ENCODE measurements around the gene NKAIN2. TPM values are rescaled to one million over a fixed set of nuclear protein-coding genes. Genes with fewer than 3 reads are reported as not detected.

NKAIN2 gene
- total and polyA plus RNA-seq, 8 donors, result 0.02 to 0.09 TPM; not detected in 6

DNA sequence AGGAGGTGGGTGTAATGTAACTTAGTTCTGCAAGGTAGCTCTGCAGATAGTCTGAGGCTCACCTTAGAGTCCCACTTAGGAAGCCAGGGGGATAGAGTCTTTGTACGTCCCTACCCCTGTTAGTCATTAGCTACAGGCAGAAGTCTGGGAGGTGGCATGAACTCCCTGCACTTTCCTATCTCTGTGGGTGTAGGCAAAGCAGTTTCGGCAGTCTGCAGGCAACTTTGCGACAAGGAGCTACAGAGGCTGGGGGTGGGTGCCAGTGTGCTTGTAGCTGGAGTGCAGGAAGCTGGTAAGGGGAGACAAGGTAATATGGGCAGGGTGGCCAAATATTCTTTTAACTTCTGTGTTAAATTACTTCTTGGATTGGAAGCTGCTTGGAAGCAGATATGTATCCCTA is 45.7 kb downstream of the NKAIN2 start:
- WGBS, 2 donors, result 35 to 52% methylated on average over 3 of the region's 3 CpGs
- FAIRE-seq, result no peak
- TF ChIP-seq, protein P1, sequence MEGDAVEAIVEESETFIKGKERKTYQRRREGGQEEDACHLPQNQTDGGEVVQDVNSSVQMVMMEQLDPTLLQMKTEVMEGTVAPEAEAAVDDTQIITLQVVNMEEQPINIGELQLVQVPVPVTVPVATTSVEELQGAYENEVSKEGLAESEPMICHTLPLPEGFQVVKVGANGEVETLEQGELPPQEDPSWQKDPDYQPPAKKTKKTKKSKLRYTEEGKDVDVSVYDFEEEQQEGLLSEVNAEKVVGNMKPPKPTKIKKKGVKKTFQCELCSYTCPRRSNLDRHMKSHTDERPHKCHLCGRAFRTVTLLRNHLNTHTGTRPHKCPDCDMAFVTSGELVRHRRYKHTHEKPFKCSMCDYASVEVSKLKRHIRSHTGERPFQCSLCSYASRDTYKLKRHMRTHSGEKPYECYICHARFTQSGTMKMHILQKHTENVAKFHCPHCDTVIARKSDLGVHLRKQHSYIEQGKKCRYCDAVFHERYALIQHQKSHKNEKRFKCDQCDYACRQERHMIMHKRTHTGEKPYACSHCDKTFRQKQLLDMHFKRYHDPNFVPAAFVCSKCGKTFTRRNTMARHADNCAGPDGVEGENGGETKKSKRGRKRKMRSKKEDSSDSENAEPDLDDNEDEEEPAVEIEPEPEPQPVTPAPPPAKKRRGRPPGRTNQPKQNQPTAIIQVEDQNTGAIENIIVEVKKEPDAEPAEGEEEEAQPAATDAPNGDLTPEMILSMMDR (IDR thresholded peaks at IDR 0.05), result no peak
- intact Hi-C loops (cut with DNase I), result no loop called here
- H3K27ac ChIP-seq, result no peak overlapping the region
- no peak for DNase-seq
- H3K27me3 ChIP-seq, result no peaks in the 10 kb centered on the region
- no peaks in the 10 kb centered on the region for H3K9me3 ChIP-seq
- ATAC-seq, result no peak
- no peak overlapping the region for H3K4me3 ChIP-seq
- H3K36me3 ChIP-seq, result no peaks in the 10 kb centered on the region
- no peaks in the 10 kb centered on the region for H3K4me1 ChIP-seq

DNA sequence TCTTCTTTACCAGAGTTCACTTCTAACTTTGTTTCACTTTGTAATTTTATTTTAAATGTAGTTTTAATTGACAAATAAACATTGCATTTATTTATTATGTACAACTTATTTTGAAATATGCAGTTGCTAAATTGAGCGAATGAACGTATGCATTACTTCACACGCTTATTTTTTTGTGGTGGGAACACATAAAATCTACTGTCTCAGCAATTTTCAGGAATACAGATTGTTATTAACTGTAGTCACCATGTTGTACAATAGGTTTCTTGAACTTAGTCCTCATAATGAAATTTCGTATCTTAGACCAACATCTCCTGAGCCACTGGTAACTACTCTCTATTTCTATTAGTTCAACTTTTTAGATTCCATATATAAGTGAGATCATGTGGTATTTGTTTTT is 46.9 kb downstream of the NKAIN2 start:
- no peaks in the 10 kb centered on the region for H3K4me1 ChIP-seq
- 80 to 92% methylated on average over 4 of the region's 4 CpGs for WGBS, 2 donors
- FAIRE-seq, result no peak
- intact Hi-C loops (cut with DNase I), result no loop called here
- no peaks in the 10 kb centered on the region for H3K9me3 ChIP-seq
- DNase-seq, result no peak
- no peak for ATAC-seq
- H3K27ac ChIP-seq, result no peak overlapping the region
- TF ChIP-seq, protein P1 (IDR thresholded peaks at IDR 0.05), result no peak
- H3K36me3 ChIP-seq, result no peaks in the 10 kb centered on the region
- H3K4me3 ChIP-seq, result no peak overlapping the region
- no peaks in the 10 kb centered on the region for H3K27me3 ChIP-seq

DNA sequence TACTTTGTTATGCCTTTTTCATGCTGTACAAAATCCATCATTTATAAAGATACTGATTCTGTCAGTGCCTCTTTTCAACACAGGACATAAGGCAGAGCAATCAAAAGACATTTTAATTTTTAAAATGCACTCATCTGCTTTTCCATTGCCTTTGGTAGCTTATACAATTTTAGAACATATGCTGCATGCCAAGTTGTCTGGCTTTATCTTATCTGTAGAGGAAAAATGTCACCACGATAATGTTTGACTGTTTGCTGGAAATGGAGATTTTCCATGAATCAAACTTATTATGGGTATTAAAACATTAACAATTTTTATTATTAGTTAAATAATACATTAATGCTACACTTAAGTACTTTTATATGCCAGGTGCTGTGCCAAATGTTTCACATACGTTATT is 50.5 kb downstream of the NKAIN2 start:
- H3K9me3 ChIP-seq, result no peaks in the 10 kb centered on the region
- H3K27me3 ChIP-seq, result no peaks in the 10 kb centered on the region
- no peak for DNase-seq
- H3K4me3 ChIP-seq, result no peak overlapping the region
- no peaks in the 10 kb centered on the region for H3K4me1 ChIP-seq
- no peak for FAIRE-seq
- H3K36me3 ChIP-seq, result no peaks in the 10 kb centered on the region
- WGBS, 2 donors, result 20 to 29% methylated on average over 2 of the region's 2 CpGs
- no peak for ATAC-seq
- H3K27ac ChIP-seq, result no peak overlapping the region
- TF ChIP-seq, protein P1 (IDR thresholded peaks at IDR 0.05), result no peak
- intact Hi-C loops (cut with DNase I), result no loop called here

DNA sequence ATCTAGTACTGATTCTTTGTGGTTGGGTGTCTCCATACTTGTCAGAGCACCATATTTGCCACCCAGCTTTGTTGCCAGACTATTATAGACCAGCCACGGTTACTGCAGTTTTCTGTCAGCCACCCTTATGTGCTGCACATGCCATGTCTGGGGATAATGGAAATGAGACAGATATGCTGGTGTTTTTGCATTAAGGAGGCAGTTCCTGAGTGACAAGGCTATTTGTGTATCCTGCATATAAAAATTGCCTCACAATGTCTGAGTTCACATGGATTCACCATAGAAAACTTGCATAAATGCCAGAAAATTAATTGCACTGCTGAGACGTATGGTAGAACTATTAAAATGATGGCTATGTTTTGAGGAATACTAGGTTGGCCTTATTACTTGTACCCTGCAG is 51.8 kb downstream of the NKAIN2 start:
- Histone ChIP-seq H3K27me3 (no peaks in the 10 kb centered on the region), H3K9me3 (no peaks in the 10 kb centered on the region), H3K4me3 (no peak overlapping the region), H3K36me3 (no peaks in the 10 kb centered on the region), H3K4me1 (no peaks in the 10 kb centered on the region), H3K27ac (no peak overlapping the region)
- FAIRE-seq, result no peak
- no peak for ATAC-seq
- intact Hi-C loops (cut with DNase I), result no loop called here
- TF ChIP-seq, protein P1 (IDR thresholded peaks at IDR 0.05), result no peak
- DNase-seq, result no peak
- WGBS, 2 donors, result 46 to 53% methylated on average over 2 of the region's 2 CpGs

DNA sequence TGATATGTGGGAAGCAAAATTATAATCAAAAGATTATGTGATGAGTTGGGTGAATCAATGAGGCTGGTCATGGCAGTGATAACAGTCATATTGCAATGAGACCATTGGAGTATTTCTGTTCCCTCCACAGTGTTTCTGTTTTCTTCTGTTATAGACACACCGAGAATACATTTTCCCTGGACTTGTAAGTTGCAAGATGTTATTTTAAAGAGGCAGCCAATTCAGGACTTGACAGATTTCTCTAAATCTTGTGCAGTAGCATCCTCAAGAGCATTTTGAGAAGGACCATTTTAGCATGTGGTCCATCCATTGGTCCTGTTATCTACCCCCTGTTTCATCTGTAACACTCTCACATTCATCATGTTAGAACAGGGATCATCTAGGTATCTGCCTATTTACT is 55.6 kb downstream of the NKAIN2 start:
- no peak for ATAC-seq
- no peak for FAIRE-seq
- 88 to 100% methylated on average over 1 of the region's 1 CpG for WGBS, 2 donors

More for the DNA sequence above, 55.6 kb downstream of the NKAIN2 start:
- H3K27ac ChIP-seq, result no peak overlapping the region
- H3K27me3 ChIP-seq, result no peaks in the 10 kb centered on the region
- no peaks in the 10 kb centered on the region for H3K9me3 ChIP-seq
- intact Hi-C loops (cut with DNase I), result no loop called here
- TF ChIP-seq, protein P1 (IDR thresholded peaks at IDR 0.05), result no peak
- DNase-seq, result no peak
- no peak overlapping the region for H3K4me3 ChIP-seq
- no peaks in the 10 kb centered on the region for H3K36me3 ChIP-seq
- no peaks in the 10 kb centered on the region for H3K4me1 ChIP-seq
